Vagina (tissue), 2 donors: ENCODE measurements around the gene RGS3.

Source experiments
- CTCF ChIP-seq, 3 experiments: fragments of 450-650 bp in 2 of 3; fragments of 200-600 bp in 1 of 3; sonication (generic) in 1 of 3; IDR thresholded peaks; one replicate each; pipeline ENCODE4 v1.5.1; 2017 to 2019; ENCODE audit warnings: antibody characterized with exemption in 3 of 3, mild to moderate bottlenecking in 2 of 3, moderate library complexity in 2 of 3
- POLR2A ChIP-seq, 2 donors: fragments of 450-650 bp; IDR thresholded peaks; one replicate each; pipeline ENCODE4 v1.6.1; 2017; ENCODE audit warnings: antibody characterized with exemption in 2 of 2, mild to moderate bottlenecking in 2 of 2, moderate library complexity in 2 of 2
- POLR2AphosphoS5 ChIP-seq, 2 donors: sonication (generic); formaldehyde crosslinking; IDR thresholded peaks; one replicate each; pipeline ENCODE4 v1.9.0; 2017; ENCODE audit warnings: antibody characterized with exemption in 2 of 2, mild to moderate bottlenecking in 2 of 2, low read depth in 1 of 2; ENCODE audit not compliant: insufficient read depth in 1 of 2

DNA sequence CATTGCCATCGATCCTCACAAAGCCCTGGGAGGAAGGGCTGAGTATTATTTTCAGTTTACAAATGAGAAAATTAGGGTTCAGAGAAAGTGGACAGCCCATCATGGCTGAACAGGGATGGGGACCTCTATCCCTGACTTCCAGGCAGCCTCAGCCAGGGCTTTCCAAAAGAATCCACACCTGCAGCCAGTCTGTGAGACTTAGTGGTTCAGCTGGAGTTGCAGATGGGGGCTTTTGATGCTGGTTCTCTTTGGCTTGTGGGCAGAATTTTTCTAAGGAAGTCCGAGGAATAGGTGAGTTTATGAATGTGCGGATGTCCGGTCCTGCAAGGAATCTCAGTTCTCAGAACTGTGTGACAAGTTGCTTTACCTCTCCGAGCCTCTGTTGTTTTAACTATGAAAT, 138.1 kb downstream of the RGS3 start:
- TF ChIP-seq CTCF (IDR thresholded peaks at IDR 0.05) (no peak), POLR2AphosphoS5 (IDR thresholded peaks at IDR 0.05; ENCODE audit: insufficient read depth in 1 of 2, low read depth in 1 of 2) (no peak), POLR2A (IDR thresholded peaks at IDR 0.05) (no peak)
